GM19467 (cell line): ENCODE measurements around the gene WIPF2.
A peak's percentile ranks its signal among the peaks of the same experiment; 100 is the strongest.

Experiments
- ATAC-seq: cut with Tn5 transposase; IDR thresholded peaks from one replicate; pipeline ENCODE4 v1.9.1; 2021; ENCODE audit warnings: mild to moderate bottlenecking, moderate library complexity; ENCODE audit not compliant: unreplicated experiment

The WIPF2 gene

GRCh38 chr17:40312131-40312731 is 93.1 kb downstream of the WIPF2 start:
- ATAC-seq = no peak

- no peak for ATAC-seq
These were observed 94.0 kb downstream of the WIPF2 start for GRCh38 chr17:40312893-40313667.

GRCh38 chr17:40313668-40314583 is 94.8 kb downstream of the WIPF2 start:
- no peak for ATAC-seq

- ATAC-seq = no peak
These were observed 95.5 kb downstream of the WIPF2 start for GRCh38 chr17:40314584-40314956.

GRCh38 chr17:40315206-40315605 is 96.1 kb downstream of the WIPF2 start:
- no peak for ATAC-seq

- ATAC-seq = no peak
These were observed 96.8 kb downstream of the WIPF2 start for GRCh38 chr17:40315678-40316570.

- no peak for ATAC-seq
These were observed 97.7 kb downstream of the WIPF2 start for GRCh38 chr17:40316571-40317344.

- no peak for ATAC-seq
These were observed 98.3 kb downstream of the WIPF2 start for GRCh38 chr17:40317345-40317873.

- peak; percentile 59 for ATAC-seq
These were observed 99.1 kb downstream of the WIPF2 start for GRCh38 chr17:40317880-40318829.

GRCh38 chr17:40318830-40319391 is 99.8 kb downstream of the WIPF2 start:
- no peak for ATAC-seq

- no peak for ATAC-seq
These were observed 100.8 kb downstream of the WIPF2 start for GRCh38 chr17:40319651-40320540.

- no peak for ATAC-seq
These were observed 101.8 kb downstream of the WIPF2 start for GRCh38 chr17:40320756-40321523.

- ATAC-seq = no peak
These were observed 102.4 kb downstream of the WIPF2 start for GRCh38 chr17:40321524-40321929.

- no peak for ATAC-seq
These were observed 102.9 kb downstream of the WIPF2 start for GRCh38 chr17:40321961-40322357.

- ATAC-seq = peak; percentile 30
These were observed 103.5 kb downstream of the WIPF2 start for GRCh38 chr17:40322358-40323315.
